NCI-H524 (cell line): ENCODE measurements around the gene ZBTB44.
"Not testable (repeated sequence)": the region's sequence is repeated elsewhere in the genome, so short reads cannot be mapped to it uniquely, and the experiment has no call there.

Source experiments
- DNase-seq, 2 experiments: peaks; one replicate each; lab custom pipeline; 2025; lab: John Stamatoyannopoulos, UW

Gene ZBTB44

DNA sequence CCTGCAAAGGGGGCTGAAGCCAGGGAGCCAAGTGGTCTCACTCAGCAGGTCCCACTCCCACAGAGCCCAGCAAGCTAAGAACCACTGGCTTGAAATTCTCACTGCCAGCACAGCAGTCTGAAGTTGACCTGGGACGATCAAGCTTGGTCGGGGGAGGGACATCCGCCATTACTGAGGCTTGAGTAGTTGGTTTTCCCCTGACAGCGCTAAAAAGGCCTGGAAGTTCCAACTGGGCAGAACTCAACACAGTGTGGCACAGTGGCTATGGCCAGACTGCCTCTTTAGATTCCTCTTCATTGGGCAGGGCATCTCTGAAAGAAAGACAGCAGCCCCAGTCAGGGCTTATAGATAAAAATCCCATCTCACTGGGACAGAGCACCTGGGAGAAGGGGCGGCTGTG lies 64.8 kb downstream of the ZBTB44 start:
- not testable (repeated sequence) for DNase-seq

DNA sequence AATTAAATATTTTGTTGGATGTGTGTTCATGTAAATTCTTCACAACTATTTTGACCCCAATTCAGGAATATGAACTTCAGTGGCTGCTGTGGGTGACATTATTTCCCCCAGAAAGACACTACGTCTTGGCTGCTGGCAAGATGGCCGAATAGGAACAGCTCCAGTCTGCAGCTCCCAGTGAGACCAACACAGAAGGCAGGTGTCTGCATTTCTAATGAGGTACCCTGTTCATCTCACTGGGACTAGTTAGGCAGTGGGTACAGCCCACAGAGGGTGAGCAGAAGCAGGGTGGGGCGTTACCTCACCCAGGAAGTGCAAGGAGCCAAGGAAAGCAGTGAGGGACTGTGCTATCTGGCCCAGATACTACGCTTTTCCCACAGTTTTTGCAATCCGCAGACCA lies 65.3 kb downstream of the ZBTB44 start:
- no peak for DNase-seq

DNA sequence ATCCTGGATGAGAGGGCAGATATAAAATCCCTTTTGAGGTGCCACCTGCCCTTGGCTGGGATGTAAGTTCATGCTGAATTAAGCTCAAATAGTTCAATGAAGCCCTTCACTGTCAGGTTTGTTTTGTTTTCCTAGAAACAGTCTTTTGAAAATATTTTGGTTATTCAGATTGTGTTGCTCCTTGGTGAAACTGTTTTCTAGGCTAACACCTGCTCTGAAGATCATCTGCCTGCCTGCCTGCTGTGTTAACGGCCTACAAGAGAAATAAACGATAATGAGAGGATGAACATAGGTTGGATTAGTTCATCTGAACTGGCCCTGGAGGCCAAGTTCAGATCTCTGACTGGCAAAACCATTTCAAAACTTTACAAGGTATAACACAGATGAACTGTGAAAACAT lies 67.4 kb downstream of the ZBTB44 start:
- DNase-seq = no peak

DNA sequence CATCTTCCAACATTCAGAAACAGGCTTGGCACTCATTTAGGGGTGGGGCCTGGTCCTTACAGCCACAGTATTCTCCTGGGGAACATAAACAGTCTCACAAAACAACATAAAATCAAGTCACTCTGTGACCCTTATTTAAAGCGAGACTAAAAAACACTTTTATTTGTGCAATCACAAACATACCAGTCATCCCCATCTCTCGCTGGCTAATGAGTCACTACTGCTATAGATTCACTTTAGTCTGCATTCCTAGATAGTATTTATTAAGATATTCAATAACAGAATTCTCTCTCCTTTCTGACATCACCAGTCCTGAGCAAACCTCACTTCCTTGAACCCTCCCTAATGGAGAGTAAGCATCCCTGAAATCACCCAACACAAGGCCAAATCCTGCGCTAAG lies 68.0 kb downstream of the ZBTB44 start:
- DNase-seq = no peak

DNA sequence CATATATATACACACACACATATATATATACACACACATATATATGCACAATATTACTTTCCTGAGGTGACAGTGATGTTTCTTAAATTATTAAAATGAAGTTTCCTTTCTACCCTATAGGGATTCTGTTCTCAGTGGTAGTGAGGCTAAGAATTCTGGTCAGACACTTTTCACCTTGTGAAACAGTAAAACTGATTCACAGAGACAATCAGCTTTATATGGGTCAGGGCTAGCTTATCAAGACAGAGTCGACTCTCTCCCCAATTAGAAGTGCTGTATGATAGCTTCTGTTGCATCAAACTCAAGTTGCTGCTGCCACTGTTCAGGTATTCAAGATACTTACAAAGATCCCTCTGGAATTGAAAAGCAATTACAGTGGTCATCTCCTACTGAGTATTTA lies 68.4 kb downstream of the ZBTB44 start:
- no peak for DNase-seq

DNA sequence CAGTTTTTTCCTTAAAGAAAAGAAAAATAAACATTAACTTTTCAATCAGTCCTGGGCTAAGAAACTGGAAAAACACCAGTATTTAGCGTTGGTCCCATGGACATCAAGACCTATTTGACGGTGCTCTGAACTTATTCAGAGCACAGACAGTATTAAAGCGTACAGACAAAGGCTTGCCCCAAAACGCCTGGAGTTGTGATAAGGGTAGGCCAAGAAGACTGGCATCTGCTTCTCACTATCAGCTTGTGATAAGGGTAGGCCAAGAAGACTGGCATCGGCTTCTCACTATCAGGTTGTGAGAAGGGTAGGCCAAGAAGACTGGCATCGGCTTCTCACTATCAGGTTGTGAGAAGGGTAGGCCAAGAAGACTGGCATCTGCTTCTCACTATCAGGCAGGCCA lies 69.3 kb downstream of the ZBTB44 start:
- not testable (repeated sequence) for DNase-seq

DNA sequence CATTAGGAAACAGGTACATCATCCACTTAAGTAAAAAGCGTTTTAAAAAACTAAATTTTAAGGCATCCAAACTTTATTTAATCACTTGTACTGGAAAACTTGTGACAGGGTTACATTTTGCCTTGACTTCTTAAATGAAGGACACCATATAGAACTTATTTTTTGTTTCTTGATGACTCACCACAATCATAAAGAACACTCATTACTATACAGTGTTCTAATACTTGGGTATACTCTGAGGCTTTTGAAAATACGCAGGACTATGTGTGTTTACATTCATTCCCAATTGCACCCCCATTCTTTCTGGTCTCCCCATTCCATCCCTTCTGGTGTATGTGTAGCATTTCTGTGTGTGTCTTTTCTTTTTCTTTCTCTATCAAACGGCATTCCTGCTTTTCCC lies 69.9 kb downstream of the ZBTB44 start:
- DNase-seq = no peak

DNA sequence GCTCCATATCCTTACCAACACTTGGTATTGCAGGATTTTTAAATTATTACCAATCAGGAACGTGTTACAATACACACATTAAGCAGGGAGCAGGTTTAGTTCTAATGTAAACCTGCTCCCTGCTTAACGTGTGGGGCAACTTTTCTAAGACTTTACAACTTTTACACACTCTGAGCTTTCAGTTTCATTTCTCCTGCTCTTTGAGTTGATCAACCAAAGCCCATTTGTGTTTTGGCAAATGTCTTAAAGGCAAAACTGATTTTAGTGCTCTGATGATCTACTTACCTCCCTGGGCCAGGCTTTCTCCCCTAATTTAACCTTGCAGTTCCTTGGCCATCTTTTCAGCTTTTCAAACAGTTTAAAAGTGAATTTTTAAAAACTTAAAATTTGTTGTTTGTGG lies 70.9 kb downstream of the ZBTB44 start:
- no peak for DNase-seq

DNA sequence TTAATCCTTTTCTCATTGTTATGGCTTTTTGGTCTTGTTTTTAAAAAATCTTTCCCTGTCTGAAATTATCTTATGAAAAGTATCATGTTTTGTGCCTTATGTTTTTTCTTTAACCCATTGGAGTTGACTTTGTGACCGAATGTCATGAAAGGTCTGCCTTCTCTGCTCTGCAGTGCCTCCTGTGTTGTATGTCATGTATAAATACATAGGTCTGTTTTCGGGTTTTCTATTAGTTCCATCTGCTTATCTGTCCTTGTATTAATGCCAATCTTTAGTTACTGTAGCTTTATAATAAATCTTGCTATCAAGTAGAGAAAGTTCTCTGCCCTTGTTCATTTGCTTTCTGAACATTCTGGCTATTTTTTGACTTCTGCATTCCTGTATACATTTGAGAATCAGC lies 73.0 kb downstream of the ZBTB44 start:
- no peak for DNase-seq

DNA sequence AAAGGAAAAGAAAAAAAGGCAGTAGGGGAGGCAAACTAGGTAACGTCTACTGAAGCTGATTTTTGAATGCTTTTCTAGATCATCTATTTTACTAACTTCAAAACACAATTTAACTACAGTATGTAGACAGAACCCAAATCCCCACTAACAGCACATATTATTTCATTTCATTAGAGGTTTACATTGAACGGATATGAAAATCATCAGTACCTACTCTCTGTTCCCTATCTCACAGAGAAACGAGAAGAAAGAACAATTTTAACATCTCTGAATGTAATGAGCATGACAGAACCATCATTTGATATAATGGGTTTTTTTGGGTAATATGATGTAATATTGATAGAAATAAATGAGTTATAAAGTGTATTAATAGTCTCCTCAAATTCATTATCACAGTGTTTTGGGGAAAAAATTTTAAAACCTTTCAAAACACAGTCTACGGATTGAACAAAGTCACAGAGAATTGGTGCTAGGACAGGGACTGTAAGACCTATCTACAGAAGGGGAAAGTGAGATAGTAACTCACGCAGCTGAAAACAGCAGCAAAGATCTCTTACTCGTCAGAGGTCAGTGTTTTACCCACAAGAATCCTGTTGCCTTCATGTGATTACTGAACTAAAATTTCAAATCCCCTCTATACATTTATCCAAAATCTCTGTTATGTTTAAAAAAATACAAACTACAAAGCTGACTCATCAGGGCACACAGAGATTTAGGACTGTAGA lies 77.3 kb downstream of the ZBTB44 start:
- DNase-seq = no peak

DNA sequence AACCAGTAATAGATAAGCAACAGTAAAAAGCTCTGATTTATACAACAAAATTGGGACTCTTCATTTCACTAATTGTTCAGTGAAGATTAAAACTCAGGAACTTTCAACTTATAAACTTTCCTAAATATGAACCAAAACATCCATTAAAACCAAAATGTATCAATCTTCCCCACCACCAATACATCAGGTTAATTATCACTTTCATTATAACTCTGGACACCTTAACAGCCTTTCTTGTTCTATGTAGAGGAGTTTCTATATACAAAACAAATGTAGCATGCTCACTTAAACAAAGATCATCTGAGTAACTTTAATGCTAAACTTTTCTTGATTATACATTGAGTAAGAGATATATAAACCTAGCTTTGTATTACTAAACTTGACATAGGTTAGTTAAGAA lies 80.4 kb downstream of the ZBTB44 start:
- no peak for DNase-seq

DNA sequence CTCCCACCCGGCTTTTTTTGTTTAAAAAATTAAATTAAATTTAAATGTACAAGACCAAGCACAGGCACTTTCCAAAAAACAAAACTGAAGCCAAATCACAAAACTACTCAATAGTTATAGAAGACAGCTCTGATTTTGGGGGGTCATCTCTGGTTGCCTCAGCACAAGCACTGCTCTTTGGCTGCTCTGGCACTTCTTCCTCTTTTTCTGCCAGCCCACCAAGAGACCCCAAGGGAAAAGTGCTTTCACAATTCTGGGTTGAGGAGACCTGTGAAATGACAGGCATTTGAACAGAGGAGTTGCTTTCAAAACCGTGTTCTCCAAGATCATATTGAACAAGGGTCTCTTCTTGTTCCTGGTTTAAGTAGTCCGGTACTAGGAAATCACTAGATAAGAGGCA lies 80.8 kb downstream of the ZBTB44 start:
- DNase-seq = not testable (repeated sequence)

DNA sequence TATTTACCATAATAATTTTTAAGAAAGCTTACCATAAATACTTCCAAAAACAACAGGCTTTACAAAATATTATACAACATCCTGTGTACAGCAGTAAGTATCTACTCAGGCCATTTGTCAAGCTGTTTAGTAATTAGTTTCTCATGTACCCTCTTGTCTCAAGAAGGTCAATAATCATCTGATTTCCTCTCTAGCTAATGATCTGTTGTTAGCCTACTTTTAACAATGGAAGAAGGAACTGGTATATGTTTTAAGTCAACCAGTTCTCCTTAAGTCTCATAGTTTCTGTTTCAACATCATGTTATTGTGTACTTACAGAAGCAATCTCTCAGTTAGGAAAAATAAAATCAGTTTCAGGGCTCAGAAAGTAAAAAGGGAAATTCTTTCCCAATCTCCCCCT lies 81.2 kb downstream of the ZBTB44 start:
- not testable (repeated sequence) for DNase-seq

DNA sequence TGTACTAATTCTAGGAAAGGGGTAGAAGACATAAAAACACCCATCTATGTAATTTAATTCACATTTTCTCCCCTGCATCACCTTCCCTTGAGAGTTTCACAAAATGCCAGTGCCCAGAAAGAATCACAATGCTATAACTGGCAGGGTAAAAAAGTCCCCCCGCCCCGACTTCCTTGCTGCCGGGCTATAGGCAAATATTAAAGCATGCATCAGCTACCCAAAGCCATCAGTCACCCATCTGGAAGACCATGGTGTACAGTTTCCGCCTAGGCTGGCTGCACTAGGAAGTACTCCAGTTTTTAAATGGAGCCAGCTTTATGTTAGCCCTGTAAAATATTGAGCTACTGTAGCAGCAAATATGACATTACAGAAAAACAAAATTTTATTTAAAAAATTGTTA lies 87.3 kb downstream of the ZBTB44 start:
- no peak for DNase-seq

DNA sequence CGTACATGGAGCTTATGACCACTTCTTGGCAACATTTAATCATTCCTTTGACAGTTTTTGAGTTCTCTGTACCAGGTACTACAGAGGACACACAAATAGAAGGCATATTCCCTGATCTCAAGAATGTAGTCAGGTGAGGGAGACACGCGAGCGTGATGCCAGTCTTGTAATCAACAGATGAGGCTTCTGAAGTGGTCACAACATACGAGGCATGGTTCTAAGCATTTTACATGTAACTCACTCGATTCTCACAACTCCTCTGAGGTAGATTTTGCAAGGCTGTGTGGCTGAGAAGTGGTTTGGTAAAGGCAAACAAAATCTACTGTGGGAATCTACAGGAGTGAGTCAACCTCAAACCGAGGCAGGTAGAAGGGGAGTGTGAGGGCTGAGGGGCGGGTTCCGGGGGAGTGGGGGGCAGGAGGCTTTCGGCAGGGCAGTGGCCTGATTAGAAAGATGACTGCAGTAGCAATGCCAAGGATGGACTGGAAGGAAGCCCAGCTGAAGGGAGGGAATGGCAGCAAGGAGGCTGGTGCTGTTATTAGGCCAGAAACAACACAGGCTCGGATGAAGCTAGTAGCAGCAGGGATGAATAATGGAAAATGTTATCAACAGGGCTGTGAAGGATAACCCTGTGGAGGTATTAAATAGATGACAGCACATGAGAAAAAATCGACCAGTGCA lies 91.3 kb downstream of the ZBTB44 start:
- DNase-seq = no peak

DNA sequence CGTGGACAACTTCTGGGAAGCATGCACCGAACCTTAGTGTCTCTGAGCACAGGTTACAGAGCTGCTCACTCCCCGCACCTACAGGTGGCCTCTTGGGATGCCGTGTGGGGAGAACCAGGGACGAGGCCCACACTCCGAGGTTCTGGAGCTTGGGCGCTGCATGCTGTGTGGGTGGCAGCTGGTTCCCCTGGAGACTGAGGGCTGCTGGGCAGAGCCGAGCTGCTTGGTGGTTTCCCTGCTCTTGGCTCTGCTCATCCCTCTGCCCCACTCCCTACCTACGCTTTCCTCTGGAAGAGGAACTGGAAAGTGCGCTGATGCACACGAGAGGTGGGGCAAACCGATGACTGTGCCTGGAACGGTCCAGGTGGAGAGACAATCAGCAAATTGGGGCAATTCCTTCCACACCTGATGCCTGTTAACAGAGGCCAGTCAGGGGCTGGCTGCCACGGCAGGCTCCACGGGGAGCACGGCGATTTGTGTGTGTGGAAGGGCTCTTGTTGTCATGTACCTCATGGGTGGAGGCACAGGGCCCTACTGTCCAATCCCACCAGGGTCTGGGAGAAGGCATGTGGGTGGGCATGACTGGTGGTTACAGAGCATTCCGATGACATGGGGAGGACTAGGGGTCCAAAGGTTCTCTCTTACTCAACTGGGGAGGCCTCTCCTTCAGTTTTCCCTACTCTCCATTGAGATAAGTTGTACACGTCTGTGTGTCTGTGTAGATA lies 94.2 kb downstream of the ZBTB44 start:
- DNase-seq = no peak

DNA sequence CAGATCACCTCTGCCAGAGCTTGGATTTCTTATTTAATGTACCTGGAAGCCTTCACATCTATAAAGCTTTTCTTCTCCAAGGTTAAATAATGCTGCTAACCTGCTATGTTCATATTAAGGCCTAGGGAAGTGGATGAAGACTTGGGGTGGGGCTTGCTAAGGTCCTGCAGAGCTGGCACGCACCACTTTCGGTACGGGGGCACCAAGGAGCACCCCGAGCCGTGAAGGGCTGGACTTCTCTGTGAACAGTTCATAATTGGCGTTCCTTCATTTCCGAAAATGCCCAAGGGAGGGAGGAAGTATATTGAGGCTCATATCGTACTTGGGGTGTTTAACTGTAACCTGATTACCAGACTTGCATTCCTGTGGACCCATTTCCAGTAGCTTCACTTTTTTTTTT lies 95.6 kb downstream of the ZBTB44 start:
- DNase-seq = no peak

DNA sequence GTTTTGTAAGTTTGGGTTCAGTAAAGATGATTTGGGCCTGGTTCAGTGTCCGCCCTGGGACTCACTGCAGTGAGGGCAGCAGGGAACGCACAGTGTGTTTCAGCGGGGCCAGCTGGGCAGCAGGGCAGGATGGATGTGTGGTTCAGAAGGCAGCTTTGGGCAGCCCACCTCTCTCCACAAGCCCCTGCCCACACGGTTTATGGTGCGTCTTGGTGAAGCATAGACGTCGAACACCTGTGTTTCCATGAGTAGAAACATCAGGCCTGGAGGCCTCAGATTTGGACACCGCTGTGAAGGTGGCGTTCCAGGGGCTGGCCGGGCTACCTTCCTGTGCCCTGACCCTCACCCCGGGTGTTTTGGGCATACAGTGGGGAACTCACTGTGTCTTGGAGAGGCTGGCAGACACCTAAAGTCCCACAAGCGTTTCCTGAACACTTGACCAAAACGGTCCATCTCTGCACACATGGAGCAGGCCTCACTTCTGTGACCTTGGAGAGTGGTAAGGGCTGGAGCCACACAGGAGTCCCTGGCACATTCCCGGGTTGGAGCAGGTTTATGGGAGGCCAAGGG lies 96.1 kb downstream of the ZBTB44 start:
- DNase-seq = no peak

DNA sequence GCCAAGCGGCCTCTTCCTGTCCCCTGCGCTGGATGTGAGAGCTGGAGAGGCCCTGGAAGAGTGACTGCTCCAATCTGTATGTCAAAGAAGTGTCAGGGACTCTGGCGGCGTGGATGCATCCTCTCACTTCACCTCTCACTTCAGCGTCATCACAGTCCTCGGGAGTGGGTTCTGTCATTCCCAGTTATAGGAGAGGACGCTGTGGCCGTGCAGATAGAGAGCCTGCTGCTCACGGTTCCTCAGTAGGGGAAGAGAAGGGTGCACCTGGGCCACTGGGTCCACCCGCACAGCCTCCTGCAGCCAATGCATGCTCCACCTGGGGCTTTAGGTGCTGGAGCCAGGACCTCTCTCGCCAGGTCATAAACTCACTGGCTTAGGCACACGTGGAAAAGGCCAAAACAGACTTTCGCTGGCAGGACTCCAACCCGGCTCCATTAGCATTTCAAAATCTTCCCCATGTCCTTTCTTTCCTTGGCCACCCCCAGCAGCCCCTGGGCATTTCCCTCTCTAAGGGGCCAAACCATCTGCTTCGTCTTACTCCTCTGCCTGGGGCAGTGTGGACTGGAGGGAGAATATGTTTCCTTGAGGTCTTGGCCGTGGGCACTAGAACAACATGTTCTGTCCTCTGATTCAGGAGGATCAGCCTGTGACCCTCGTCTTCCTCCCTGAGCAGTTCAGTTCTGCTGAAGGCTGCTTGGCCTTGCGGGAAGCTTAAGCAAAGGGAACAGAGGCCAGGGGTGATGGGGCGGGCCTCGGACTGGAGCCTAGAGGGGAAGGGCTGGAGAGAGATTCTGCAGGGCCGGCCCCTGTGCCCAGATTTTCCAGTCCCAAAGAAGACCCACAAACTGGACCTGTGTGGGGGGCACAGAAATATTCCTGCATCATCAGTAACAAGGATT lies 97.3 kb downstream of the ZBTB44 start:
- DNase-seq = no peak

DNA sequence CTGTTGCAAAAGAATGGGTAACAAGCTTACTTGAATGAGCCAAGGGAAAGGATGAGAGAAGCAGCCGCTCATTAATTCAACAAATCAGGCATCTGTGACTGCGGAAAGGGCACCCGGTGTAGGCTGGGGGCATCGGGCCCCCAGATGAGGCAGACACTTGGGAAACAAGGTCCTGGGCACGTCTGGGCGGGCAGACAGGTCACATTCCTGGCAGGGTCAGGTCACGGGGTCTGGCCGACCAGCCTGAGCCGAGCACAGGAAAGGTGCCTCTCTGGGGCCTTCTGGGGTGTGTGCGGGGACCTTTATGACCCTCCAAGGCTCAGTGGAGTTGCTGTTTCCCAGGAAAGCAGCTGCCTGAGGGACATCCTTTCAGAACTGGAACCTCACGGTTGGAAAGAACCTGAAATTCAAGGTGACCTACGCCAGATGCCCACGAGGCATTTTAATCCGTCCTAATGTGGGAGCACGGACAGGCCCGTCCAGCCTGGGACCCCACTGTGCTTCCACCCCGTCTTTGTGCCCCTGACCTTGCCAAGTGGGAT lies 98.1 kb downstream of the ZBTB44 start:
- DNase-seq = no peak

DNA sequence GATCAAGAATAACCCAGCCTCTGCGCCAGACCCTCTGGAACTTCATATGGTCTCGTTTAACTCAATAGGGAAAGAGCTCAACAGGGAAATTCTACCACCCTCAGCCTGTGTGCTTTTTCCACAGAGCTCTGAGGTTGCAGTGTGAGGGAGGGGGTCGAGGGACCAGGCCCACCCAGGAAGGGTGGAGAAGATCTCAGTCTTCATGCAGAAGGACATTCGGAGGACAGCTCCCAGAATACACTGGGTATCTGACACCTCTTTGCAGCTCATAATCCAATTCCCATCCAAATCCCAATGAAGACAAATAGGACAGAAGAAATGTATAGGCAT lies 98.5 kb downstream of the ZBTB44 start:
- DNase-seq = no peak
